H9 (cell line): Measurements from ENCODE around the gene HOXD13. TPM values are rescaled to one million over a fixed set of nuclear protein-coding genes. Genes with fewer than 3 reads are reported as not detected.

Source experiments
- DNase-seq: peaks from one replicate; pipeline ENCODE4 v3.0.0-alpha.2; 2017
- H2AFZ ChIP-seq: one replicate; pipeline ENCODE4 v1.6.1; 2013; ENCODE audit warnings: mild to moderate bottlenecking, low read length, control low read depth, moderate library complexity
- H2AK5ac ChIP-seq: 2 replicates; pipeline ENCODE4 v1.6.1; 2013; ENCODE audit warnings: low read length, control low read depth, mixed read lengths; ENCODE audit not compliant: insufficient read length
- H2BK120ac ChIP-seq: one replicate; pipeline ENCODE4 v1.6.1; 2013; ENCODE audit warnings: low read depth, mild to moderate bottlenecking, low read length, control low read depth, inconsistent platforms; ENCODE audit not compliant: poor library complexity, severe bottlenecking
- H2BK12ac ChIP-seq: 2 replicates; pipeline ENCODE4 v1.6.1; 2013; ENCODE audit warnings: low read length, control low read depth, mixed read lengths, low read depth; ENCODE audit not compliant: insufficient read length
- H2BK15ac ChIP-seq: 2 replicates; pipeline ENCODE4 v1.6.1; 2013; ENCODE audit warnings: low read depth, low read length, control low read depth
- H2BK20ac ChIP-seq: one replicate; pipeline ENCODE4 v1.6.1; 2013; ENCODE audit warnings: low read depth, mild to moderate bottlenecking, low read length, control low read depth, inconsistent platforms; ENCODE audit not compliant: poor library complexity, severe bottlenecking
- H2BK5ac ChIP-seq: 2 replicates; pipeline ENCODE4 v1.6.1; 2013; ENCODE audit warnings: low read length, control low read depth, mixed read lengths; ENCODE audit not compliant: insufficient read length
- H3K14ac ChIP-seq: 2 replicates; pipeline ENCODE4 v1.6.1; 2013; ENCODE audit warnings: low read length, control low read depth; ENCODE audit not compliant: insufficient read depth
- H3K18ac ChIP-seq: 2 replicates; pipeline ENCODE4 v1.6.1; 2013; ENCODE audit warnings: low read depth, mild to moderate bottlenecking, mixed read lengths, low read length, control low read depth; ENCODE audit not compliant: insufficient read length
- H3K23ac ChIP-seq: 2 replicates; pipeline ENCODE4 v1.6.1; 2013; ENCODE audit warnings: low read length, control low read depth, mixed read lengths, low read depth; ENCODE audit not compliant: insufficient read length
- H3K23me2 ChIP-seq: 2 replicates; pipeline ENCODE4 v1.6.1; 2013; ENCODE audit warnings: low read depth, mild to moderate bottlenecking, mixed read lengths, low read length, control low read depth; ENCODE audit not compliant: insufficient read length, poor library complexity, severe bottlenecking
- H3K27ac ChIP-seq: 2 replicates; pipeline ENCODE4 v1.5.1; 2013; ENCODE audit warnings: low read length, control low read depth, mixed read lengths, low read depth; ENCODE audit not compliant: insufficient read length
- H3K27me3 ChIP-seq: 2 replicates; pipeline ENCODE4 v1.6.1; 2013; ENCODE audit warnings: low read length, control low read depth, inconsistent platforms; ENCODE audit not compliant: insufficient read depth
- H3K4ac ChIP-seq: 2 replicates; pipeline ENCODE4 v1.6.1; 2013; ENCODE audit warnings: low read depth, mild to moderate bottlenecking, control low read depth, inconsistent platforms, low read length, moderate library complexity
- H3K4me1 ChIP-seq: 2 replicates; pipeline ENCODE4 v1.6.1; 2013; ENCODE audit warnings: low read length, control low read depth, inconsistent platforms; ENCODE audit not compliant: insufficient read depth
- H3K4me2 ChIP-seq: 2 replicates; pipeline ENCODE4 v1.6.1; 2013; ENCODE audit warnings: low read length, control low read depth, mixed read lengths; ENCODE audit not compliant: insufficient read length, insufficient read depth
- H3K56ac ChIP-seq: 2 replicates; pipeline ENCODE4 v1.6.1; 2013; ENCODE audit warnings: low read depth, mild to moderate bottlenecking, mixed read lengths, low read length, control low read depth; ENCODE audit not compliant: insufficient read length
- H3K79me1 ChIP-seq: 2 replicates; pipeline ENCODE4 v1.6.1; 2013; ENCODE audit warnings: low read depth, mild to moderate bottlenecking, moderate library complexity, low read length, control low read depth, inconsistent platforms; ENCODE audit not compliant: insufficient read depth, poor library complexity, severe bottlenecking
- H3K79me2 ChIP-seq: 2 replicates; pipeline ENCODE4 v1.6.1; 2013; ENCODE audit warnings: low read length, control low read depth, inconsistent platforms; ENCODE audit not compliant: insufficient read depth
- H3K9ac ChIP-seq: 2 replicates; pipeline ENCODE4 v1.6.1; 2013; ENCODE audit warnings: low read length, control low read depth, mixed read lengths; ENCODE audit not compliant: insufficient read length; ENCODE audit errors: extremely low read depth
- H3K9me3 ChIP-seq: one replicate; pipeline ENCODE4 v1.6.1; 2013; ENCODE audit warnings: low read depth, low read length, inconsistent platforms; ENCODE audit not compliant: control insufficient read depth
- H3T11ph ChIP-seq: one replicate; pipeline ENCODE4 v1.6.1; 2013; ENCODE audit warnings: mild to moderate bottlenecking, low read length, control low read depth, inconsistent platforms
- H4K20me1 ChIP-seq: one replicate; pipeline ENCODE4 v1.6.1; 2013; ENCODE audit not compliant: control insufficient read depth, insufficient read length, insufficient read depth
- H4K5ac ChIP-seq: 2 replicates; pipeline ENCODE4 v1.6.1; 2013; ENCODE audit warnings: low read depth, mild to moderate bottlenecking, mixed read lengths, low read length, control low read depth; ENCODE audit not compliant: insufficient read length
- H4K8ac ChIP-seq: replicated peaks from 2 replicates; pipeline ENCODE4 v1.6.1; 2013; ENCODE audit warnings: low read length, control low read depth, mixed read lengths, low read depth; ENCODE audit not compliant: insufficient read length
- H4K91ac ChIP-seq: 2 replicates; pipeline ENCODE4 v1.6.1; 2013; ENCODE audit warnings: low read depth, mild to moderate bottlenecking, moderate library complexity, mixed read lengths, low read length, control low read depth; ENCODE audit not compliant: insufficient read length
- H3K27ac Mint-ChIP-seq, 3 experiments: 2 replicates in 2 of 3; 3 replicates in 1 of 3; pipeline ENCODE4 v1.8.0; 2020 to 2021; ENCODE audit warnings: mixed read lengths in 3 of 3, mild to moderate bottlenecking in 1 of 3, moderate library complexity in 1 of 3
- H3K27me3 Mint-ChIP-seq: 2 replicates; pipeline ENCODE4 v1.8.0; 2021; ENCODE audit warnings: low read depth, mild to moderate bottlenecking, moderate library complexity, mixed read lengths
- H3K36me3 Mint-ChIP-seq, 3 experiments: 2 replicates in 2 of 3; 3 replicates in 1 of 3; pipeline ENCODE4 v1.8.0; 2020 to 2021; ENCODE audit warnings: low read depth in 3 of 3, mixed read lengths in 3 of 3; ENCODE audit not compliant: insufficient read depth in 1 of 3
- H3K4me1 Mint-ChIP-seq, 2 experiments: 2 replicates each; pipeline ENCODE4 v1.8.0; 2020; ENCODE audit warnings: mixed read lengths in 2 of 2
- H3K4me3 Mint-ChIP-seq, 2 experiments: 2 replicates in 1 of 2; 3 replicates in 1 of 2; pipeline ENCODE4 v1.8.0; 2020 to 2021; ENCODE audit warnings: mild to moderate bottlenecking in 2 of 2, mixed read lengths in 2 of 2, moderate library complexity in 1 of 2
- H3K9me3 Mint-ChIP-seq, 2 experiments: 2 replicates in 1 of 2; 3 replicates in 1 of 2; pipeline ENCODE4 v1.8.0; 2020; ENCODE audit warnings: mild to moderate bottlenecking in 2 of 2, mixed read lengths in 2 of 2, moderate library complexity in 1 of 2
- whole genome bisulfite sequencing: extraction: QIAGEN DNeasy Blood & Tissue Kit; methylation state at CpG from one replicate; pipeline ENCODE4 v1.1.7; 2013; ENCODE audit warnings: missing lambda C conversion rate, low lambda C conversion rate, mixed read lengths; ENCODE audit not compliant: insufficient read length; ENCODE audit errors: extremely low coverage; 5-methylcytosine and 5-hydroxymethylcytosine counted together
- total RNA-seq: library from RNA; stranded (reverse); gene quantifications from 2 replicates; pipeline ENCODE4 v1.2.1, GENCODE V29; 2021
- TF ChIP-seq, protein P1 (sequence below): fragments of 200-600 bp; sonication (generic); conservative IDR thresholded peaks from 3 replicates; pipeline ENCODE4 v1.8.0; 2021; ENCODE audit warnings: antibody characterized with exemption, mild to moderate bottlenecking

HOXD13 gene
- total RNA-seq, 1 experiment from 2014 or later: not detected

DNA sequence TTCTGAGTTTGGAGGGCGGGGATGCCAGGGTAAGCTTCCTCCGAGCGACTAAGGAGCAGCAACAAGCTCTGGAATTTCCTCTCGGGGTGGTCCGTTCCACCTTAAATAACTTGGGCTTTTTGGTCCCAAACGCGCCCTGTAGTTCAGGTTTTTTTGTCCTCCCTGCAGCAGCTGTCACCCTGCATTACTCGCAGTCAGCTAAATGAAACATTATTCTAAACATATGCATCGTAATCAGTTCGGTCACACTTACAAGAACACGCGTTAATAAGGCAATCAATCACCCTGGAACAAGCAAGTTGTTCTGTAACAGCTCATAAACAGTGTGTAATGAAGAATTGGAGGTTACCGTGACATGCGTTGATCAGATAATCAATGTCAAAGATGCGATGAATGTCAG, 17.0 kb upstream of the HOXD13 start:
- Histone ChIP-seq H3K27ac (no peak overlapping the region), H3K14ac (no peak overlapping the region), H2AK5ac (no peak overlapping the region), H3K9me3 (no peaks in the 10 kb centered on the region), H4K5ac (no peak overlapping the region), H3K56ac (no peak overlapping the region), H3K23me2 (peaks cover 7% of the 10 kb centered on the region), H2BK15ac (no peak overlapping the region), H3K27me3 (peaks cover 87% of the 10 kb centered on the region), H3K79me1 (no peaks in the 10 kb centered on the region), H3K23ac (no peak overlapping the region), H3K79me2 (no peaks in the 10 kb centered on the region), H2BK20ac (no peak overlapping the region), H4K20me1 (no peaks in the 10 kb centered on the region), H3K18ac (no peak overlapping the region), H3K4me1 (no peaks in the 10 kb centered on the region), H2AFZ (no peak overlapping the region), H3T11ph (no peak overlapping the region), H3K9ac (no peak overlapping the region), H3K4me2 (peak overlapping the region; percentile 39), H4K91ac (no peak overlapping the region), H2BK5ac (no peak overlapping the region), H2BK12ac (no peak overlapping the region), H3K4ac (no peak overlapping the region), H4K8ac (no peak overlapping the region), H2BK120ac (no peak overlapping the region)
- peak; percentile 53 for DNase-seq
- Mint-ChIP-seq H3K36me3 (peaks cover 0 to 4% (median 0%) of the 10 kb centered on the region in 3 experiments; a peak in 1 of 7 replicates), H3K27ac (no peak overlapping the region), H3K4me3 (no peak overlapping the region), H3K9me3 (peaks cover 5 to 7% of the 10 kb centered on the region in 2 experiments; a peak in 4 of 5 replicates), H3K27me3 (peaks cover 96% of the 10 kb centered on the region), H3K4me1 (peaks cover 15 to 36% of the 10 kb centered on the region in 2 experiments)
- TF ChIP-seq, protein P1, sequence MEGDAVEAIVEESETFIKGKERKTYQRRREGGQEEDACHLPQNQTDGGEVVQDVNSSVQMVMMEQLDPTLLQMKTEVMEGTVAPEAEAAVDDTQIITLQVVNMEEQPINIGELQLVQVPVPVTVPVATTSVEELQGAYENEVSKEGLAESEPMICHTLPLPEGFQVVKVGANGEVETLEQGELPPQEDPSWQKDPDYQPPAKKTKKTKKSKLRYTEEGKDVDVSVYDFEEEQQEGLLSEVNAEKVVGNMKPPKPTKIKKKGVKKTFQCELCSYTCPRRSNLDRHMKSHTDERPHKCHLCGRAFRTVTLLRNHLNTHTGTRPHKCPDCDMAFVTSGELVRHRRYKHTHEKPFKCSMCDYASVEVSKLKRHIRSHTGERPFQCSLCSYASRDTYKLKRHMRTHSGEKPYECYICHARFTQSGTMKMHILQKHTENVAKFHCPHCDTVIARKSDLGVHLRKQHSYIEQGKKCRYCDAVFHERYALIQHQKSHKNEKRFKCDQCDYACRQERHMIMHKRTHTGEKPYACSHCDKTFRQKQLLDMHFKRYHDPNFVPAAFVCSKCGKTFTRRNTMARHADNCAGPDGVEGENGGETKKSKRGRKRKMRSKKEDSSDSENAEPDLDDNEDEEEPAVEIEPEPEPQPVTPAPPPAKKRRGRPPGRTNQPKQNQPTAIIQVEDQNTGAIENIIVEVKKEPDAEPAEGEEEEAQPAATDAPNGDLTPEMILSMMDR: no peak
- WGBS: no CpG with 5 or more reads among the region's 15 CpGs
